ENCODE measurements around the gene CSF2.

GRCh38 chr5:132024117-132024435, 49.5 kb upstream of the CSF2 start:
- TF ChIP-seq CTCF (IDR thresholded peaks at IDR 0.05; ENCODE audit: low read depth, low read length, poor library complexity, severe bottlenecking) (no peak), EZH2phosphoT487 (IDR thresholded peaks at IDR 0.05; ENCODE audit: borderline replicate concordance, low read length) (no peak)

Data from DOHH2 (cell line).